Cardiac muscle cell (in vitro differentiated cells and primary cell): Measurements from ENCODE around the gene MMP23B. TPM values are rescaled to one million over a fixed set of nuclear protein-coding genes. Genes with fewer than 3 reads are reported as not detected.

Experiments used
- DNase-seq, 2 donors: peaks; one replicate each; pipeline versions ENCODE4 v3.0.0 to v3.0.0-alpha.2; 2010 to 2017; ENCODE audit warnings: low read depth in 1 of 2, low spot score in 1 of 2
- H3K27ac ChIP-seq: fragments of 200-600 bp; sonication (generic); 2 replicates; pipeline ENCODE4 v1.5.1; 2016
- H3K27me3 ChIP-seq: fragments of 200-600 bp; sonication (generic); 2 replicates; pipeline ENCODE4 v1.6.0; 2016; ENCODE audit warnings: control low read depth
- H3K36me3 ChIP-seq: fragments of 200-600 bp; sonication (generic); 2 replicates; pipeline ENCODE4 v1.5.1; 2016; ENCODE audit warnings: control low read depth
- H3K4me1 ChIP-seq: fragments of 200-600 bp; sonication (generic); 2 replicates; pipeline ENCODE4 v1.8.1; 2017; ENCODE audit warnings: low read depth, mild to moderate bottlenecking, mixed run types
- H3K4me3 ChIP-seq: fragments of 200-600 bp; sonication (generic); 2 replicates; pipeline ENCODE4 v1.5.1; 2016; ENCODE audit warnings: mild to moderate bottlenecking
- H3K9me3 ChIP-seq: fragments of 200-600 bp; sonication (generic); 2 replicates; pipeline ENCODE4 v1.5.1; 2017; ENCODE audit warnings: low read depth, mild to moderate bottlenecking, control low read depth
- CTCF ChIP-seq: IDR thresholded peaks from 2 replicates; pipeline ENCODE4 v1.5.1; 2012; ENCODE audit warnings: low read depth, mild to moderate bottlenecking, low read length
- polyA plus RNA-seq: library from polyadenylated mRNA; unstranded; fragments of >200 nt; fragmentation: Nextera tagmentation; extraction: Ambion mirVana; gene quantifications from 2 replicates; pipeline ENCODE4 v1.2.1, GENCODE V29; 2016
- total RNA-seq: library from RNA; depleted of rRNA; stranded (reverse); fragments of >200 nt; gene quantifications from 2 replicates; pipeline ENCODE4 v1.2.3, GENCODE V29; 2016

MMP23B gene
- total and polyA plus RNA-seq, 2 experiments from 2014 or later, result 14.1 to 23.6 TPM

- Histone ChIP-seq H3K9me3 (no peaks in the 10 kb centered on the region), H3K4me1 (no peaks in the 10 kb centered on the region), H3K27me3 (no peaks in the 10 kb centered on the region), H3K36me3 (peaks cover 23% of the 10 kb centered on the region), H3K4me3 (no peak overlapping the region), H3K27ac (no peak overlapping the region)
- TF ChIP-seq CTCF, result no peak
- no peak for DNase-seq
These were observed 33.2 kb downstream of the MMP23B start for GRCh38 chr1:1664941-1665814.

GRCh38 chr1:1665815-1666251, 33.9 kb downstream of the MMP23B start:
- Histone ChIP-seq H3K4me3 (no peak overlapping the region), H3K27ac (no peak overlapping the region), H3K36me3 (peaks cover 23% of the 10 kb centered on the region), H3K27me3 (no peaks in the 10 kb centered on the region), H3K4me1 (no peaks in the 10 kb centered on the region), H3K9me3 (no peaks in the 10 kb centered on the region)
- peak; percentile 45 for TF ChIP-seq CTCF
- peak in 1 of 2 donors; percentile 13 for DNase-seq

- no peak overlapping the region for H3K27ac ChIP-seq
- H3K4me3 ChIP-seq, result no peak overlapping the region
- no peak for TF ChIP-seq CTCF
- no peaks in the 10 kb centered on the region for H3K27me3 ChIP-seq
- no peaks in the 10 kb centered on the region for H3K9me3 ChIP-seq
- H3K4me1 ChIP-seq, result no peaks in the 10 kb centered on the region
- peaks cover 25% of the 10 kb centered on the region for H3K36me3 ChIP-seq
- DNase-seq, result no peak
These were observed 34.6 kb downstream of the MMP23B start for GRCh38 chr1:1666526-1666925.

- Histone ChIP-seq H3K27ac (no peak overlapping the region), H3K4me3 (no peak overlapping the region), H3K9me3 (no peaks in the 10 kb centered on the region), H3K4me1 (no peaks in the 10 kb centered on the region), H3K27me3 (no peaks in the 10 kb centered on the region), H3K36me3 (peaks cover 28% of the 10 kb centered on the region)
- TF ChIP-seq CTCF, result no peak
- no peak for DNase-seq
These were observed 37.8 kb downstream of the MMP23B start for GRCh38 chr1:1669468-1670440.

GRCh38 chr1:1670866-1671265, 38.9 kb downstream of the MMP23B start:
- DNase-seq, result no peak
- no peak overlapping the region for H3K27ac ChIP-seq
- no peak for TF ChIP-seq CTCF
- no peaks in the 10 kb centered on the region for H3K27me3 ChIP-seq
- no peaks in the 10 kb centered on the region for H3K9me3 ChIP-seq
- H3K4me1 ChIP-seq, result no peaks in the 10 kb centered on the region
- no peak overlapping the region for H3K4me3 ChIP-seq
- H3K36me3 ChIP-seq, result peaks cover 19% of the 10 kb centered on the region
